ENCODE data around the gene KLHL12.

Gene KLHL12
- total RNA-seq = 23.9 to 35.2 (median 28.2) reads per million in 3 donors

DNA sequence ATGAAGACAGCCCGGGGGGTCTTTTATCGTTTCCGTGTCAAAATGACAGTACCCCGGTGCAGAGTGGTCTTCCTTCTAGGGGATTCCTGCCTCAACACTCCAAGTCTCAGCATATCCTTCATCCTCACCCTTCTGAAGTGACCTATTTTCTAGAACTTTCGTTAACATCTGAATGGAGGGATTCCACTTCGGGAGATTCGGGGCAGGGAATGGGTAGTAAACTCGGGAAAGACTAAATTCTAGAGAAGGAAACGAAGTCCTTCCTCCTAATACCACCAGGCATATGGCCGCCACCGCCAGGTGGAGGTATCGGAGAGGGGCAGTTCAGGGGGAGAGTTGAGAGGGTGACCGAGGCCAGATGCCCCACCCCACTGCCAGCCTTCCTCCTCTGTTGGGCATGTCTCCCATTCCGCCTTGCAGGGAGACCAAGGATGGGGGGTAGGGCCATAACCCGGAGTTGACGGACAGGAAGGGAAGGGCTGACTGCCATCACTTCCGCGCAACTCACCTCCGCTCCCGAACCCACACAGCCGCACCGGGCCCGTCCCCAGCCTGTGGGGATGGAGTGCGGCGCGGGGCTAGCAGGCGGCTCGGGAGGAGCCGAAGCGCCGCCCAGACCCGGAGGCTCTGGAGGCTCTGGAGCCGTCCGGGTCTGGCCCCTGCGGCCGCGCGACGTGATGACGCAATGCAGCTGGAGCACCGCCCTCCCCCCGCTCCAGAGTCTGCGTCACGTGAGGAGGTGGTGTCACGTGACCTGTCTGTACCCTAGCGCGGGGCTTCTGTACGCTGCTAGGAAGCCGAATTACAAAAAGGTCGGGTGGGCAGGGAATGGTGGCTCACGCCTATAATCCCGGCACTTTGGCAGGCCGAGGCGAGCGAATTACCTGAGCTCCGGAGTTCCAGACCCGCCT, at the start of gene KLHL12:
TSS of gene KLHL12 (minus strand) at position 654 of the 911 bp plus-strand sequence. CDS start 2,072 bp downstream, outside the sequence.
- Histone ChIP-seq H3K36me3 (ENCODE audit: control insufficient read depth, insufficient read depth, low read length) (peaks cover 8% of the 10 kb centered on the region), H3K27ac (ENCODE audit: insufficient read depth, low read length, poor library complexity, severe bottlenecking) (peak within 1 kb of the TSS; percentile 79), H3K27me3 (replicated peaks; ENCODE audit: control insufficient read depth, insufficient read depth, low read length, poor library complexity, severe bottlenecking) (no peaks in the 10 kb centered on the region), H3K4me3 (ENCODE audit: insufficient read depth, low read depth, low read length, poor library complexity, severe bottlenecking) (peak within 1 kb of the TSS; percentile 76), H3K9me3 (ENCODE audit: control insufficient read depth, low read length) (no peaks in the 10 kb centered on the region), H3K4me1 (ENCODE audit: control insufficient read depth, insufficient read depth, low read length, poor library complexity, severe bottlenecking) (peaks cover 7% of the 10 kb centered on the region)
- peak; percentile 89 to 94 (median 90) for DNase-seq

DNA sequence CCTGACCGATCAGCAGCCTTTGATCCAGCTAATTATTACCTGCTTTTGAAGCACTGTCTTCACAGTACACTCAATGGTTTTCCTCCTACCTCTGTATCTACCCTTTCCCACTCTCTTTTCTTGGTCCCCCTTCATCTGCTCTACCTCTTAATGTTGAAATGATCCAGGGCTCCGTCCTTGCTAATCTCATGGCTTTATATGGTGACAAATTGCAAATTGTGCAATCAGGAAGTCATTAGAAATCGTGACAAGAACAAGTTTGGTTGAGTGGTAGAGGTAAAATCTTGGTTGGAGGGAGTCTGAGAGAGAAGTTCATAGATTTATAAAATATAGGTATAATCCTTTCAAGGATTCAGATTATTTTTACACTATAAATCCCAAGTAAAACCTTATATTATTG, 49.6 kb upstream of the KLHL12 start:
- peaks cover 3% of the 10 kb centered on the region for H3K27me3 ChIP-seq (replicated peaks; ENCODE audit: control insufficient read depth, insufficient read depth, low read length, poor library complexity, severe bottlenecking)

DNA sequence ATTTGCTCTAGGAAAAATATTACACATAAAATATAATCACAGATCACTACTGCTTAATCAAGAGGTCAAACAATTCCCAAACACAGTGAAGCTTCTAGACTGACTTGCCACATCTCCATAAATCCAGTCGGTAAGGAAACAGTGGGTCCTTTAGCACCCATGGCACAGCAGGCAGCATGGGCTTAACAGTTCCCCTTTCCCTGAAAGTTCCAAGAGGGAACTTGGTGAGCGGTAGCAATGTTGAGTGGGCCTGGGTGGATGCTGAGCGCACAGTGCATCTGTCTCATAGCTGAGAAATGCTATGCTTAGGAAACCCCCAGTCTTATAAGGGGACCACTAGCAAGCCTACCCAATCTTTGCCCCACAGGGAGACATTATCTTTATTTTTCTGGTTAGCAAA, 47.8 kb upstream of the KLHL12 start:
- H3K27ac ChIP-seq (ENCODE audit: insufficient read depth, low read length, poor library complexity, severe bottlenecking) = no peak overlapping the region
- H3K4me3 ChIP-seq (ENCODE audit: insufficient read depth, low read depth, low read length, poor library complexity, severe bottlenecking) = no peak overlapping the region
- no peaks in the 10 kb centered on the region for H3K9me3 ChIP-seq (ENCODE audit: control insufficient read depth, low read length)
- H3K27me3 ChIP-seq (replicated peaks; ENCODE audit: control insufficient read depth, insufficient read depth, low read length, poor library complexity, severe bottlenecking) = peaks cover 3% of the 10 kb centered on the region
- H3K36me3 ChIP-seq (ENCODE audit: control insufficient read depth, insufficient read depth, low read length) = no peaks in the 10 kb centered on the region
- no peaks in the 10 kb centered on the region for H3K4me1 ChIP-seq (ENCODE audit: control insufficient read depth, insufficient read depth, low read length, poor library complexity, severe bottlenecking)
- DNase-seq = no peak

More for the DNA sequence above, 49.6 kb upstream of the KLHL12 start:
- no peak overlapping the region for H3K4me3 ChIP-seq (ENCODE audit: insufficient read depth, low read depth, low read length, poor library complexity, severe bottlenecking)
- no peak overlapping the region for H3K27ac ChIP-seq (ENCODE audit: insufficient read depth, low read length, poor library complexity, severe bottlenecking)
- no peaks in the 10 kb centered on the region for H3K36me3 ChIP-seq (ENCODE audit: control insufficient read depth, insufficient read depth, low read length)
- no peaks in the 10 kb centered on the region for H3K9me3 ChIP-seq (ENCODE audit: control insufficient read depth, low read length)
- DNase-seq = no peak
- H3K4me1 ChIP-seq (ENCODE audit: control insufficient read depth, insufficient read depth, low read length, poor library complexity, severe bottlenecking) = no peaks in the 10 kb centered on the region

DNA sequence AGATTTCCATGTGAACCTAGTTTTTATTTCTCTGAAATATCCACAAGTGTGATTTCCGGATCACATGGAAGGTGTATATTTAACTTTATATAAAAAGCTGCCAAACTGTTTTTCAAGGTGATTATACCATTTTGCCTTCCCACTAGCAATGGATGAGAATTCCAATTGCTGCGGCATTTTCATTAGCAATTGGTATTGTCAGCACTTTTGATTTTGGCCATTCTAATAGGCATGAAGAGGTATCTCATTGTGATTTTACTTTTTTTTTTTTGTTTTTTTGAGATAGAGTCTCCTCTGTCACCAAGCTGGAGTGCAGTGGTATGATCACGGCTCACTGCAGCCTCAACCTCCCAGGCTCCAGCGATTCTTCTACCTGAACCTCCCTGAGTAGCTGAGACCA, 45.0 kb upstream of the KLHL12 start:
- H3K9me3 ChIP-seq (ENCODE audit: control insufficient read depth, low read length) = no peaks in the 10 kb centered on the region
- H3K27me3 ChIP-seq (replicated peaks; ENCODE audit: control insufficient read depth, insufficient read depth, low read length, poor library complexity, severe bottlenecking) = no peaks in the 10 kb centered on the region
- DNase-seq = no peak
- no peak overlapping the region for H3K27ac ChIP-seq (ENCODE audit: insufficient read depth, low read length, poor library complexity, severe bottlenecking)
- no peak overlapping the region for H3K4me3 ChIP-seq (ENCODE audit: insufficient read depth, low read depth, low read length, poor library complexity, severe bottlenecking)
- no peaks in the 10 kb centered on the region for H3K36me3 ChIP-seq (ENCODE audit: control insufficient read depth, insufficient read depth, low read length)
- H3K4me1 ChIP-seq (ENCODE audit: control insufficient read depth, insufficient read depth, low read length, poor library complexity, severe bottlenecking) = peaks cover 5% of the 10 kb centered on the region

GRCh38 chr1:202968895-202969295, 41.9 kb upstream of the KLHL12 start:
- Histone ChIP-seq H3K4me3 (ENCODE audit: insufficient read depth, low read depth, low read length, poor library complexity, severe bottlenecking) (no peak overlapping the region), H3K4me1 (ENCODE audit: control insufficient read depth, insufficient read depth, low read length, poor library complexity, severe bottlenecking) (peaks cover 11% of the 10 kb centered on the region), H3K36me3 (ENCODE audit: control insufficient read depth, insufficient read depth, low read length) (no peaks in the 10 kb centered on the region), H3K27me3 (replicated peaks; ENCODE audit: control insufficient read depth, insufficient read depth, low read length, poor library complexity, severe bottlenecking) (no peaks in the 10 kb centered on the region), H3K9me3 (ENCODE audit: control insufficient read depth, low read length) (no peaks in the 10 kb centered on the region), H3K27ac (ENCODE audit: insufficient read depth, low read length, poor library complexity, severe bottlenecking) (no peak overlapping the region)
- DNase-seq = no peak

GRCh38 chr1:202968351-202968750, 41.3 kb upstream of the KLHL12 start:
- no peak for DNase-seq
- peaks cover 11% of the 10 kb centered on the region for H3K4me1 ChIP-seq (ENCODE audit: control insufficient read depth, insufficient read depth, low read length, poor library complexity, severe bottlenecking)
- no peaks in the 10 kb centered on the region for H3K27me3 ChIP-seq (replicated peaks; ENCODE audit: control insufficient read depth, insufficient read depth, low read length, poor library complexity, severe bottlenecking)
- H3K4me3 ChIP-seq (ENCODE audit: insufficient read depth, low read depth, low read length, poor library complexity, severe bottlenecking) = peak overlapping the region; percentile 68
- H3K27ac ChIP-seq (ENCODE audit: insufficient read depth, low read length, poor library complexity, severe bottlenecking) = peak overlapping the region; percentile 63
- H3K36me3 ChIP-seq (ENCODE audit: control insufficient read depth, insufficient read depth, low read length) = no peaks in the 10 kb centered on the region
- H3K9me3 ChIP-seq (ENCODE audit: control insufficient read depth, low read length) = no peaks in the 10 kb centered on the region

DNA sequence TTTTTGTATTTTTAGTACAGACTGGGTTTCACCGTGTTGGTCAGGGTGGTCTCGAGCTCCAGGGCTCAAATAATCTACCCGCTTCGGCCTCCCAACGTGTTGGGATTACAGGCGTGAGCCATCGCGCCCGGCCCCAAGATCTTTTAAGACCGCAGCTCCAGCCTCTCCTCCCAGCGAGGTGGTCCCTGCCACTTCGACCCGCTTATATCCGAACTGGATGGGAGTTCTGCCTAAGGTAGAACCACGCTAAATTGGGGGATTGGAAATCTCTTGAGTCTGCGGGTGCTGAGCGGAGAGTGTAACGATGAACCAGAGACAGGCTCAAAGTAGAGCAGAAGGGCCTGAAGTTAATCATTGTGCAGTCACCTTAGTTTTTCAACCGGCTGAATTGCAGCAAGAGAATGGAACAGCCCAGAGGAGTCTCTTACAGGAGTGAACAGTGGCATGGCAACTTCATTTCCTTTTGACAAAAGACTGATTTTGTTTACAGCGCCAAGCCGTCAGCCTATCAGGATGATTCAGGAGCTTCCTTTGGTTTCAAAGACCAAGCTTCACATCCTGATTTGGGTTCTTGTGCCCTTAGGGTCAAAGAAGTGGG, 40.7 kb upstream of the KLHL12 start:
- H3K4me1 ChIP-seq (ENCODE audit: control insufficient read depth, insufficient read depth, low read length, poor library complexity, severe bottlenecking) = peaks cover 11% of the 10 kb centered on the region
- DNase-seq = no peak
- no peaks in the 10 kb centered on the region for H3K27me3 ChIP-seq (replicated peaks; ENCODE audit: control insufficient read depth, insufficient read depth, low read length, poor library complexity, severe bottlenecking)
- H3K36me3 ChIP-seq (ENCODE audit: control insufficient read depth, insufficient read depth, low read length) = peaks cover under 1% of the 10 kb centered on the region
- peak overlapping the region; percentile 68 for H3K4me3 ChIP-seq (ENCODE audit: insufficient read depth, low read depth, low read length, poor library complexity, severe bottlenecking)
- H3K27ac ChIP-seq (ENCODE audit: insufficient read depth, low read length, poor library complexity, severe bottlenecking) = peak overlapping the region; percentile 63
- H3K9me3 ChIP-seq (ENCODE audit: control insufficient read depth, low read length) = no peaks in the 10 kb centered on the region

GRCh38 chr1:202966006-202966898, 39.2 kb upstream of the KLHL12 start:
- Histone ChIP-seq H3K9me3 (ENCODE audit: control insufficient read depth, low read length) (no peaks in the 10 kb centered on the region), H3K27ac (ENCODE audit: insufficient read depth, low read length, poor library complexity, severe bottlenecking) (peak overlapping the region; percentile 76), H3K4me1 (ENCODE audit: control insufficient read depth, insufficient read depth, low read length, poor library complexity, severe bottlenecking) (peaks cover 11% of the 10 kb centered on the region), H3K27me3 (replicated peaks; ENCODE audit: control insufficient read depth, insufficient read depth, low read length, poor library complexity, severe bottlenecking) (no peaks in the 10 kb centered on the region), H3K4me3 (ENCODE audit: insufficient read depth, low read depth, low read length, poor library complexity, severe bottlenecking) (peak overlapping the region; percentile 61), H3K36me3 (ENCODE audit: control insufficient read depth, insufficient read depth, low read length) (peaks cover 14% of the 10 kb centered on the region)
- DNase-seq = no peak

DNA sequence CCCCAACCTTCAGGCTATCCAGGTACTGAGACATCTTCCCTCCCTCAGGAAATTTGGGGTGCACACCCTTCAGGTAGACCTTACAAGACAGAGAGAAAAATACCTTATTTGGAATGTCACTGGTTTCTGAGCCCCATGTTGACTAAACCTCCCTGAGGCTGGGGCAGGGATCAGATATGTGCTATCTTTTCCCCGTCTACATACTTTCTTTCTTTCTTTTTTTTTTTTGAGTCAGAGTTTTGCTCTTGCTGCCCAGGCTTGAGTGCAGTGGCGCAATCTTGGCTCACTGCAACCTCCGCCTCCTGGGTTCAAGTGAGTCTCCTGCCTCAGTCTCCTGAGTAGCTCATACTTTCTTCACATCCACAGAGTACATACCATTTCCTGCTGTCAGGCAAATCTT, 38.4 kb upstream of the KLHL12 start:
- H3K4me3 ChIP-seq (ENCODE audit: insufficient read depth, low read depth, low read length, poor library complexity, severe bottlenecking) = no peak overlapping the region
- H3K4me1 ChIP-seq (ENCODE audit: control insufficient read depth, insufficient read depth, low read length, poor library complexity, severe bottlenecking) = peaks cover 11% of the 10 kb centered on the region
- no peaks in the 10 kb centered on the region for H3K27me3 ChIP-seq (replicated peaks; ENCODE audit: control insufficient read depth, insufficient read depth, low read length, poor library complexity, severe bottlenecking)
- no peak for DNase-seq
- H3K36me3 ChIP-seq (ENCODE audit: control insufficient read depth, insufficient read depth, low read length) = peaks cover 14% of the 10 kb centered on the region
- H3K27ac ChIP-seq (ENCODE audit: insufficient read depth, low read length, poor library complexity, severe bottlenecking) = no peak overlapping the region
- H3K9me3 ChIP-seq (ENCODE audit: control insufficient read depth, low read length) = no peaks in the 10 kb centered on the region
